Adipose tissue (tissue), 3 donors: Measurements from ENCODE around the gene NGRN. TPM values are rescaled to one million over a fixed set of nuclear protein-coding genes. Genes with fewer than 3 reads are reported as not detected.
"Not testable (repeated sequence)": the region's sequence is repeated elsewhere in the genome, so short reads cannot be mapped to it uniquely, and the experiment has no call there.

Experiments
- H3K27ac ChIP-seq: one replicate; pipeline ENCODE4 v1.5.1; 2013; ENCODE audit warnings: low read depth, low read length
- WGBS, 3 donors: extraction: QIAGEN DNeasy Blood & Tissue Kit; methylation state at CpG; one replicate each; pipeline ENCODE4 v1.1.7; 2013; 5-methylcytosine and 5-hydroxymethylcytosine counted together
- polyA plus RNA-seq, 3 donors: library from polyadenylated mRNA; stranded (reverse); fragments of 200-250 nt; gene quantifications; one replicate each; pipeline ENCODE4 v1.2.3, GENCODE V29; 2013
- donor health status: healthy with polysubstance abuse.
- donor health status: Bipolar disorder and iron deficiency.
- donor health status: healthy.

Gene NGRN
- polyA plus RNA-seq, 3 donors: 25.0 to 91.9 (median 64.1) TPM

- no peak overlapping the region for H3K27ac ChIP-seq
- WGBS, 3 donors: 5 to 14% (median 8%) methylated on average over 9 of the region's 9 CpGs
Observed at GRCh38 chr15:90232941-90233386, 32.5 kb upstream of the NGRN start.

GRCh38 chr15:90233387-90234095, 31.9 kb upstream of the NGRN start, which contains the start of gene CIB1:
TSS of gene CIB1 (minus strand) at chr15:90233941. CDS start at chr15:90233885, 56 bp downstream.
- H3K27ac ChIP-seq: peak within 1 kb of the TSS; percentile 30
- WGBS, 3 donors: 0 to 1% (median 1%) methylated on average over 42 to 63 of the region's 63 CpGs

GRCh38 chr15:90234096-90234988, 31.1 kb upstream of the NGRN start, which contains the start of gene GDPGP1:
TSS of gene GDPGP1 (plus strand) at chr15:90234209. CDS start at chr15:90240909, 6,700 bp downstream.
- peak within 1 kb of the TSS; percentile 30 for H3K27ac ChIP-seq
- WGBS, 3 donors: 3 to 4% (median 4%) methylated on average over 43 to 49 of the region's 49 CpGs

- H3K27ac ChIP-seq: no peak overlapping the region
- 76 to 92% (median 80%) methylated on average over 3 of the region's 3 CpGs for WGBS, 3 donors
Observed at GRCh38 chr15:90239371-90239770, 26.1 kb upstream of the NGRN start.

- 89 to 93% (median 92%) methylated on average over 8 of the region's 8 CpGs for WGBS, 3 donors
- no peak overlapping the region for H3K27ac ChIP-seq
Observed at GRCh38 chr15:90240856-90241255, 24.6 kb upstream of the NGRN start.

GRCh38 chr15:90241343-90242192, 23.9 kb upstream of the NGRN start:
- H3K27ac ChIP-seq: no peak overlapping the region
- 85 to 87% (median 86%) methylated on average over 22 of the region's 22 CpGs for WGBS, 3 donors

- no peak overlapping the region for H3K27ac ChIP-seq
- 78 to 91% (median 89%) methylated on average over 10 of the region's 10 CpGs for WGBS, 3 donors
Observed at GRCh38 chr15:90243943-90244639, 21.4 kb upstream of the NGRN start.

- WGBS, 3 donors: 71 to 75% (median 74%) methylated on average over 6 of the region's 6 CpGs
- no peak overlapping the region for H3K27ac ChIP-seq
Observed at GRCh38 chr15:90248789-90249202, 16.7 kb upstream of the NGRN start.

- peak within 1 kb of the TSS; percentile 19 for H3K27ac ChIP-seq
- WGBS, 3 donors: 0 to 2% (median 1%) methylated on average over 34 to 44 of the region's 44 CpGs
Observed at GRCh38 chr15:90249203-90249863, 16.1 kb upstream of the NGRN start, which contains the start of gene TTLL13. TSS of gene TTLL13 (plus strand) at chr15:90249556. CDS start at chr15:90250631, 1,075 bp downstream.

GRCh38 chr15:90257776-90258175, 7.7 kb upstream of the NGRN start:
- 80 to 90% (median 81%) methylated on average over 7 of the region's 7 CpGs for WGBS, 3 donors
- H3K27ac ChIP-seq: no peak overlapping the region

- no peak overlapping the region for H3K27ac ChIP-seq
- 83 to 92% (median 90%) methylated on average over 5 of the region's 5 CpGs for WGBS, 3 donors
Observed at GRCh38 chr15:90259524-90259923, 5.9 kb upstream of the NGRN start.

- not testable (repeated sequence) for H3K27ac ChIP-seq
- WGBS, 3 donors: 63 to 77% (median 75%) methylated on average over 3 to 6 of the region's 6 CpGs
Observed at GRCh38 chr15:90260731-90261130, 4.7 kb upstream of the NGRN start.

- no peak overlapping the region for H3K27ac ChIP-seq
- WGBS, 3 donors: 77 to 89% (median 85%) methylated on average over 5 of the region's 5 CpGs
Observed at GRCh38 chr15:90261811-90262210, 3.7 kb upstream of the NGRN start.

- no peak overlapping the region for H3K27ac ChIP-seq
- whole genome bisulfite sequencing, 3 donors: 72 to 86% (median 76%) methylated on average over 5 of the region's 5 CpGs
Observed at GRCh38 chr15:90262426-90262825, 3.0 kb upstream of the NGRN start.

- WGBS, 3 donors: 22 to 50% (median 26%) methylated on average over 4 of the region's 4 CpGs
- H3K27ac ChIP-seq: no peak overlapping the region
Observed at GRCh38 chr15:90264671-90265070, 801 bp upstream of the NGRN start.

- 0 to 1% (median 0%) methylated on average over 16 of the region's 16 CpGs for WGBS, 3 donors
- H3K27ac ChIP-seq: peak overlapping the region; percentile 79
Observed at GRCh38 chr15:90266061-90266431, 574 bp downstream of the NGRN start.

- peak overlapping the region; percentile 79 for H3K27ac ChIP-seq
- 10 to 16% (median 14%) methylated on average over 15 of the region's 15 CpGs for WGBS, 3 donors
Observed at GRCh38 chr15:90266485-90266884, 1.0 kb downstream of the NGRN start.
